Measurements from ENCODE around the gene DLL1.

DNA sequence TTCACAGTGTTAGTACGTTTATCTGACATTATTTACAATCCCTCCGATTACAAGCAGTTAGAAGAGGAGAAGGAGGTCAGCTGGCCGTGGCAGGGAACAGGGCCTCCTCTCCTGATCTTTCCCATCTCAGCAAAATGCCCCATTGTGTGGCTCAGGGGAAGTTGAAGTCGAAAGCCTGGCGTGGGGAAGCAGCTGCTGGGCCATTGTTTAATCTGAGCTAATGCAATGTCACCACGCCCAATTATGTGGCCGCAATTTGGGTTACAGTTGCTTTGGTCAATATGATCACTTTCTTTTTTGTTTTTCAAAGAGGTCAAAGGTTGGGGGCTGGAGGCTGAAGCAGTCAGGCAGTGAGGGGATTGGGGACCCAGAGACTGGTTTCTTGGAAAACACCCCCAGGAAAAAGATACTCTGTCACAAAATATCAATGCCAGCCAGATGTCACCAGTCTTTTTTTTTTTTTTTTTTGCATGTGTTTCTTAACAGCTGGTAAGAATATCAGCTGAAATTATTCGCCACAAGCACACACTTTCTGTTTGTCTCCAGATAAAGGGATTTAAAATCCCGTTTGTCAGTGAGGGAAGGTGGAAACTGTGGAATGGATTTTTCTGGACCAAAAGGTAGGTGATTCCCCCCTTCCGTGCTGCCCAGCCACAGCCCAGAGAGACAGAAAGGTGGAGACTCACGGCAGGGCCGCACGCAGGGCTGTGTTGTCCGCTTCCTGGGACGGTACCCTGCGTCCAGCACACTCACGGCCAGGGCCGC, 24.6 kb downstream of the DLL1 start:
- TF ChIP-seq, protein P1, sequence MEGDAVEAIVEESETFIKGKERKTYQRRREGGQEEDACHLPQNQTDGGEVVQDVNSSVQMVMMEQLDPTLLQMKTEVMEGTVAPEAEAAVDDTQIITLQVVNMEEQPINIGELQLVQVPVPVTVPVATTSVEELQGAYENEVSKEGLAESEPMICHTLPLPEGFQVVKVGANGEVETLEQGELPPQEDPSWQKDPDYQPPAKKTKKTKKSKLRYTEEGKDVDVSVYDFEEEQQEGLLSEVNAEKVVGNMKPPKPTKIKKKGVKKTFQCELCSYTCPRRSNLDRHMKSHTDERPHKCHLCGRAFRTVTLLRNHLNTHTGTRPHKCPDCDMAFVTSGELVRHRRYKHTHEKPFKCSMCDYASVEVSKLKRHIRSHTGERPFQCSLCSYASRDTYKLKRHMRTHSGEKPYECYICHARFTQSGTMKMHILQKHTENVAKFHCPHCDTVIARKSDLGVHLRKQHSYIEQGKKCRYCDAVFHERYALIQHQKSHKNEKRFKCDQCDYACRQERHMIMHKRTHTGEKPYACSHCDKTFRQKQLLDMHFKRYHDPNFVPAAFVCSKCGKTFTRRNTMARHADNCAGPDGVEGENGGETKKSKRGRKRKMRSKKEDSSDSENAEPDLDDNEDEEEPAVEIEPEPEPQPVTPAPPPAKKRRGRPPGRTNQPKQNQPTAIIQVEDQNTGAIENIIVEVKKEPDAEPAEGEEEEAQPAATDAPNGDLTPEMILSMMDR (IDR thresholded peaks at IDR 0.05), result no peak
- TF ChIP-seq POLR2A (IDR thresholded peaks at IDR 0.05), result no peak
